K562 (cell line): ENCODE data around the gene LBHD1. TPM values are rescaled to one million over a fixed set of nuclear protein-coding genes. Genes with fewer than 3 reads are reported as not detected.

Experiments
- C11orf30 ChIP-seq: fragments of 450-650 bp; IDR thresholded peaks from 2 replicates; pipeline ENCODE4 v1.6.1; 2016; ENCODE audit warnings: low read depth, mild to moderate bottlenecking
- CTBP1 ChIP-seq: fragments of 450-650 bp; IDR thresholded peaks from 2 replicates; pipeline ENCODE4 v1.6.1; 2016; ENCODE audit warnings: borderline replicate concordance
- FOSL1 ChIP-seq: fragments of 200-800 bp; sonication (Bioruptor generic); conservative IDR thresholded peaks from 2 replicates; pipeline ENCODE4 v1.6.1; 2016; ENCODE audit warnings: missing genetic modification characterization, missing compliant biosample characterization
- HSF4 ChIP-seq: fragments of 250-450 bp; sonication (Bioruptor Pico); IDR thresholded peaks from 2 replicates; pipeline ENCODE4 v2.1.2; 2022; ENCODE audit warnings: mild to moderate bottlenecking, moderate library complexity, borderline replicate concordance
- JUND ChIP-seq, 2 experiments: IDR thresholded peaks; 2 replicates in 1 of 2; 3 replicates in 1 of 2; pipeline ENCODE4 v1.6.1; 2011; ENCODE audit warnings: borderline replicate concordance in 2 of 2, low read depth in 2 of 2, low read length in 2 of 2, improper control_type of control experiment in 1 of 2, missing biosample characterization in 1 of 2, missing genetic modification characterization in 1 of 2, missing genetic modification reagents in 1 of 2
- KDM5B ChIP-seq: fragments of 200-600 bp; sonication (generic); IDR thresholded peaks from 2 replicates; pipeline ENCODE4 v1.6.1; 2012; ENCODE audit warnings: low read depth, mild to moderate bottlenecking, moderate library complexity, low read length, control low read depth, inconsistent platforms; ENCODE audit not compliant: insufficient replicate concordance
- KLF1 ChIP-seq: fragments of 450-650 bp; IDR thresholded peaks from 2 replicates; pipeline ENCODE4 v1.6.1; 2016; ENCODE audit warnings: missing genetic modification characterization, missing compliant biosample characterization
- MYBL2 ChIP-seq, 2 experiments: fragments of 450-650 bp in 1 of 2; sonication (generic) in 1 of 2; formaldehyde crosslinking in 1 of 2; IDR thresholded peaks; 2 replicates each; pipeline versions ENCODE4 v1.6.1 to v1.8.1; 2017 to 2022; ENCODE audit warnings: borderline replicate concordance in 1 of 2, inconsistent platforms in 1 of 2, low read depth in 1 of 2, mild to moderate bottlenecking in 1 of 2, missing genetic modification reagents in 1 of 2, moderate library complexity in 1 of 2
- NCOA6 ChIP-seq: fragments of 450-650 bp; IDR thresholded peaks from 2 replicates; pipeline ENCODE4 v1.6.1; 2017; ENCODE audit warnings: mild to moderate bottlenecking
- NR2C2 ChIP-seq, 2 experiments: fragments of 200-800 bp in 1 of 2; sonication (Bioruptor generic) in 1 of 2; sonication (generic) in 1 of 2; formaldehyde crosslinking in 1 of 2; IDR thresholded peaks; 2 replicates each; pipeline versions ENCODE4 v1.6.1 to v1.8.0; 2016 to 2022; ENCODE audit warnings: mild to moderate bottlenecking in 1 of 2, missing compliant biosample characterization in 1 of 2, missing genetic modification characterization in 1 of 2, missing genetic modification reagents in 1 of 2
- NR4A1 ChIP-seq, 2 experiments: fragments of 250-450 bp in 1 of 2; fragments of 450-650 bp in 1 of 2; sonication (Bioruptor Pico) in 1 of 2; IDR thresholded peaks; 2 replicates each; pipeline versions ENCODE4 v1.4.0 to v1.6.1; 2016 to 2020; ENCODE audit warnings: mild to moderate bottlenecking in 2 of 2, missing compliant biosample characterization in 1 of 2, missing genetic modification characterization in 1 of 2, moderate library complexity in 1 of 2
- RBM15 ChIP-seq: fragments of 200-400 bp; formaldehyde crosslinking; IDR thresholded peaks from 2 replicates; pipeline ENCODE4 v1.6.1; 2018; ENCODE audit warnings: mild to moderate bottlenecking, low read length, moderate library complexity; ENCODE audit not compliant: insufficient read depth
- RERE ChIP-seq: sonication (generic); formaldehyde crosslinking; IDR thresholded peaks from 2 replicates; pipeline ENCODE4 v1.8.0; 2023; ENCODE audit warnings: missing genetic modification reagents, mild to moderate bottlenecking, borderline replicate concordance
- SMARCE1 ChIP-seq: fragments of 450-650 bp; IDR thresholded peaks from 2 replicates; pipeline ENCODE4 v1.7.1; 2016; ENCODE audit warnings: mild to moderate bottlenecking
- SNRNP70 ChIP-seq: fragments of 200-400 bp; formaldehyde crosslinking; optimal IDR thresholded peaks from 2 replicates; pipeline ENCODE3; 2017; ENCODE audit warnings: low read depth, low read length
- SUPT5H ChIP-seq: fragments of 450-650 bp; IDR thresholded peaks from 2 replicates; pipeline ENCODE4 v1.6.1; 2016
- TAF7 ChIP-seq: fragments of 450-650 bp; IDR thresholded peaks from 2 replicates; pipeline ENCODE4 v1.6.1; 2016; ENCODE audit warnings: missing genetic modification characterization, missing compliant biosample characterization
- THAP7 ChIP-seq: fragments of 250-450 bp; sonication (Bioruptor Pico); IDR thresholded peaks from 2 replicates; pipeline ENCODE4 v1.5.0; 2021
- TRIM28 ChIP-seq: fragments of 450-650 bp; IDR thresholded peaks from 2 replicates; pipeline ENCODE4 v1.6.1; 2017
- ZBTB17 ChIP-seq: fragments of 450-650 bp; formaldehyde crosslinking; IDR thresholded peaks from 2 replicates; pipeline ENCODE4 v1.4.0; 2020; ENCODE audit warnings: mild to moderate bottlenecking
- ZKSCAN8 ChIP-seq: fragments of 200-800 bp; sonication (Bioruptor generic); IDR thresholded peaks from 2 replicates; pipeline ENCODE4 v1.6.1; 2016; ENCODE audit warnings: missing genetic modification characterization, missing compliant biosample characterization
- ZNF384 ChIP-seq: IDR thresholded peaks from 2 replicates; pipeline ENCODE4 v1.6.1; 2012; ENCODE audit warnings: low read depth, low read length, improper control_type of control experiment
- ZNF77 ChIP-seq: fragments of 250-450 bp; sonication (Bioruptor Pico); IDR thresholded peaks from 2 replicates; pipeline ENCODE4 v1.5.0; 2020
- polyA plus RNA-seq, 8 experiments: library from polyadenylated mRNA; depleted of rRNA in 4 of 8; stranded (reverse) in 5 of 8; unstranded in 3 of 8; fragments of >200 nt; fragmentation: Nextera tagmentation in 2 of 8; fragmentation: Illumina TruSeq in 1 of 8; extraction: Ambion mirVana in 2 of 8; extraction: Trizol in 1 of 8; gene quantifications; 2 replicates each; pipeline versions ENCODE4 v1.2.1 to v1.2.3, GENCODE V29; 2011 to 2014; ENCODE audit warnings: inconsistent platforms in 1 of 8, missing spikeins in 1 of 8
- total RNA-seq, 7 experiments: library from RNA; depleted of rRNA in 6 of 7; stranded (reverse); fragments of >200 nt in 6 of 7; fragmentation: Illumina TruSeq in 2 of 7; extraction: Trizol in 2 of 7; gene quantifications; 2 replicates each; pipeline versions ENCODE4 v1.2.1 to v1.2.3, GENCODE V29; 2011 to 2021; ENCODE audit warnings: low replicate concordance in 1 of 7

The LBHD1 gene
- total and polyA plus RNA-seq, 9 of the 15 experiments (the other 6 are each of a cell fraction or from before 2014, with no cell fraction given): 2.6 to 28.0 (median 12.5) TPM

GRCh38 chr11:62713343-62713742, 41.3 kb upstream of the LBHD1 start (continued):
- TF ChIP-seq ZNF77 (CRISPR knock-in tag) (no peak), MYBL2 (IDR thresholded peaks at IDR 0.05; ENCODE audit: low read depth) (no peak), MYBL2 (CRISPR knock-in tag; IDR thresholded peaks at IDR 0.05; ENCODE audit: borderline replicate concordance) (no peak), KDM5B (no peak), NR4A1 (CRISPR knock-in tag; IDR thresholded peaks at IDR 0.05) (no peak), NR4A1 (tag; IDR thresholded peaks at IDR 0.05) (no peak), TRIM28 (no peak), ZKSCAN8 (CRISPR knock-in tag) (no peak), TAF7 (no peak), KLF1 (tag) (no peak), NCOA6 (no peak), ZNF384 (no peak), ZBTB17 (CRISPR knock-in tag) (no peak), SMARCE1 (no peak), RBM15 (no peak), NR2C2 (CRISPR knock-in tag; IDR thresholded peaks at IDR 0.05) (no peak), NR2C2 (tag; IDR thresholded peaks at IDR 0.05) (peak; percentile 75), SUPT5H (no peak), CTBP1 (peak; percentile 31; the same call in 1 of the 2 replicates), C11orf30 (peak; percentile 62), FOSL1 (tag) (peak; percentile 62), THAP7 (CRISPR knock-in tag) (no peak), RERE (CRISPR knock-in tag) (no peak), SNRNP70 (no peak), JUND (IDR thresholded peaks at IDR 0.05; ENCODE audit: borderline replicate concordance, low read depth, low read length) (0 out of 2 replicates have a peak, but pooled peaks have one; percentile 44), JUND (tag; IDR thresholded peaks at IDR 0.05; ENCODE audit: borderline replicate concordance, low read depth, low read length) (no peak), HSF4 (CRISPR knock-in tag) (no peak)
